ENCODE data around the gene NCF4. TPM values are rescaled to one million over a fixed set of nuclear protein-coding genes. Genes with fewer than 3 reads are reported as not detected.

Gene NCF4
- total RNA-seq, 5 donors from 2014 or later (not counting 1 experiment from before 2014, with no cell fraction given): 8.0 to 23.6 (median 15.9) TPM

GRCh38 chr22:36867695-36868094, 6.9 kb downstream of the NCF4 start:
- H3K4me1 Mint-ChIP-seq: peaks cover 0 to 3% (median under 1%) of the 10 kb centered on the region in 3 donors
- WGBS (ENCODE audit: insufficient coverage): 96% methylated on average over 5 of the region's 5 CpGs
- no peaks in the 10 kb centered on the region for H3K9me3 Mint-ChIP-seq
- no peak overlapping the region for H3K4me3 Mint-ChIP-seq
- H3K27ac Mint-ChIP-seq: no peak overlapping the region
- Histone ChIP-seq H3K27ac (ENCODE audit: low read length) (no peak overlapping the region), H3K36me3 (ENCODE audit: control insufficient read depth in 2 of 2, extremely low read depth in 1 of 2, insufficient read depth in 1 of 2, low read length in 1 of 2) (no peaks in the 10 kb centered on the region), H3K4me3 (ENCODE audit: control insufficient read depth in 1 of 2, extremely low read depth in 1 of 2, low read length in 1 of 2) (no peak overlapping the region), H3K9me3 (no peaks in the 10 kb centered on the region), H3K4me1 (ENCODE audit: control insufficient read depth in 1 of 2, extremely low read depth in 1 of 2, insufficient read depth in 2 of 2, low read length in 2 of 2) (no peaks in the 10 kb centered on the region), H3K27me3 (replicated peaks in 1 of 2; ENCODE audit: control insufficient read depth in 2 of 2, extremely low read depth in 1 of 2, insufficient read depth in 2 of 2, low read length in 1 of 2) (peaks cover 0 to 7% of the 10 kb centered on the region in 2 experiments)
- peaks cover 0 to 2% of the 10 kb centered on the region in 2 donors for H3K27me3 Mint-ChIP-seq
- ATAC-seq (replicated peaks in 1 of 4): no peak
- peaks cover 31% of the 10 kb centered on the region for H3K36me3 Mint-ChIP-seq
- ChIA-PET CTCF (interaction anchor here in 1 of 2 donors (0.6 kb wide), 1 partner anchor 93 kb away, joined by 10 read pairs; no protein-coding TSS in a partner anchor), POLR2A (no interaction called here)
- DNase-seq: no peak

- no peak overlapping the region for H3K27ac Mint-ChIP-seq
- ChIA-PET POLR2A (interaction anchor here in 1 of 2 donors (0.5 kb wide), 1 partner anchor 101 kb away, joined by 4 read pairs; no protein-coding TSS in a partner anchor), CTCF (interaction anchor here in 1 of 2 donors (0.6 to 0.8 kb wide), 2 partner anchors 12 to 92 kb away, joined by 3 to 10 read pairs; no protein-coding TSS in a partner anchor)
- H3K27me3 Mint-ChIP-seq: peaks cover 0 to 2% of the 10 kb centered on the region in 2 donors
- H3K4me3 Mint-ChIP-seq: no peak overlapping the region
- Histone ChIP-seq H3K36me3 (ENCODE audit: control insufficient read depth in 2 of 2, extremely low read depth in 1 of 2, insufficient read depth in 1 of 2, low read length in 1 of 2) (no peaks in the 10 kb centered on the region), H3K4me1 (ENCODE audit: control insufficient read depth in 1 of 2, extremely low read depth in 1 of 2, insufficient read depth in 2 of 2, low read length in 2 of 2) (peaks cover 0 to 5% of the 10 kb centered on the region in 2 experiments), H3K9me3 (no peaks in the 10 kb centered on the region), H3K27ac (ENCODE audit: low read length) (no peak overlapping the region), H3K27me3 (replicated peaks in 1 of 2; ENCODE audit: control insufficient read depth in 2 of 2, extremely low read depth in 1 of 2, insufficient read depth in 2 of 2, low read length in 1 of 2) (peaks cover 0 to 7% of the 10 kb centered on the region in 2 experiments), H3K4me3 (ENCODE audit: control insufficient read depth in 1 of 2, extremely low read depth in 1 of 2, low read length in 1 of 2) (no peak overlapping the region)
- ATAC-seq (replicated peaks in 1 of 4) (no peak), DNase-seq (no peak)
- 100% methylated on average over 1 of the region's 5 CpGs for WGBS (ENCODE audit: insufficient coverage)
- H3K36me3 Mint-ChIP-seq: peaks cover 31% of the 10 kb centered on the region
- H3K9me3 Mint-ChIP-seq: no peaks in the 10 kb centered on the region
- peaks cover 2 to 10% (median 8%) of the 10 kb centered on the region in 3 donors for H3K4me1 Mint-ChIP-seq
Measured at GRCh38 chr22:36868546-36869181, 7.9 kb downstream of the NCF4 start.

GRCh38 chr22:36870250-36870649, 9.4 kb downstream of the NCF4 start:
- no peak for ATAC-seq (replicated peaks in 1 of 4)

DNA sequence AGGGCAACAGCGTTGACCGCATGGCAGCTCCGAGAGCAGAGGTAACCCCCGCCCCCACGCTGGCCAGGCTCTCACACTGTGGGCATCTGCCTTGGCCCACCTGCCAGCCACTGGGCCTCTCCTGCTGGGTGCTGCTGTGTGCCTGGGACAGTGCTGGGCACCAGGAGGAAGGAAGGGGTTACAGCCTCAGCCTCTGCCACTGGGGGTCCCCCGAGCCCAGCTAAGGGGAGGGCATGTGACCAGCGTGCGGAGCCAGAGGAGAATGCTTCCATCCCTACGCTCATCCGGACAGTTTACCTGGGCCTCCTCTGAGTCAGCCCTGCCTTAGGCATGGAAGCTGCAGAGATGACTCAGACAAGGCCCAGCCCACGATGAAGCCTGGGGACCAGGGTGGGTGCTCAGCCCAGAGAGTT, 10.9 kb downstream of the NCF4 start:
- DNase-seq (no peak), ATAC-seq (replicated peaks in 1 of 4) (no peak)
- ChIA-PET CTCF (no interaction called here), POLR2A (no interaction called here)
- Histone ChIP-seq H3K27me3 (replicated peaks in 1 of 2; ENCODE audit: control insufficient read depth in 2 of 2, extremely low read depth in 1 of 2, insufficient read depth in 2 of 2, low read length in 1 of 2) (peaks cover 0 to 7% of the 10 kb centered on the region in 2 experiments), H3K9me3 (no peaks in the 10 kb centered on the region), H3K27ac (ENCODE audit: low read length) (no peak overlapping the region), H3K36me3 (ENCODE audit: control insufficient read depth in 2 of 2, extremely low read depth in 1 of 2, insufficient read depth in 1 of 2, low read length in 1 of 2) (no peaks in the 10 kb centered on the region), H3K4me1 (ENCODE audit: control insufficient read depth in 1 of 2, extremely low read depth in 1 of 2, insufficient read depth in 2 of 2, low read length in 2 of 2) (peaks cover 0 to 15% of the 10 kb centered on the region in 2 experiments), H3K4me3 (ENCODE audit: control insufficient read depth in 1 of 2, extremely low read depth in 1 of 2, low read length in 1 of 2) (no peak overlapping the region)
- Mint-ChIP-seq H3K36me3 (peaks cover 17% of the 10 kb centered on the region), H3K27me3 (no peaks in the 10 kb centered on the region), H3K27ac (no peak overlapping the region), H3K4me3 (no peak overlapping the region), H3K9me3 (no peaks in the 10 kb centered on the region), H3K4me1 (peaks cover 7 to 17% (median 14%) of the 10 kb centered on the region in 3 donors)
- 93% methylated on average over 9 of the region's 11 CpGs for WGBS (ENCODE audit: insufficient coverage)

More at GRCh38 chr22:36870250-36870649, 9.4 kb downstream of the NCF4 start:
- no peaks in the 10 kb centered on the region for H3K9me3 Mint-ChIP-seq
- CTCF ChIA-PET: interaction anchor here in 1 of 2 donors (0.6 to 1.2 kb wide), 2 partner anchors 12 to 14 kb away, joined by 3 read pairs; no protein-coding TSS in a partner anchor
- no peaks in the 10 kb centered on the region for H3K27me3 Mint-ChIP-seq
- no peaks in the 10 kb centered on the region for H3K9me3 ChIP-seq
- H3K4me1 ChIP-seq (ENCODE audit: control insufficient read depth in 1 of 2, extremely low read depth in 1 of 2, insufficient read depth in 2 of 2, low read length in 2 of 2): peaks cover 0 to 15% of the 10 kb centered on the region in 2 experiments
- H3K36me3 ChIP-seq (ENCODE audit: control insufficient read depth in 2 of 2, extremely low read depth in 1 of 2, insufficient read depth in 1 of 2, low read length in 1 of 2): no peaks in the 10 kb centered on the region
- DNase-seq: no peak
- H3K27ac ChIP-seq (ENCODE audit: low read length): no peak overlapping the region
- WGBS (ENCODE audit: insufficient coverage): 100% methylated on average over 1 of the region's 14 CpGs
- peaks cover 20% of the 10 kb centered on the region for H3K36me3 Mint-ChIP-seq
- POLR2A ChIA-PET: no interaction called here
- no peak overlapping the region for H3K4me3 Mint-ChIP-seq
- H3K27me3 ChIP-seq (replicated peaks in 1 of 2; ENCODE audit: control insufficient read depth in 2 of 2, extremely low read depth in 1 of 2, insufficient read depth in 2 of 2, low read length in 1 of 2): peaks cover 0 to 7% of the 10 kb centered on the region in 2 experiments
- peaks cover 7 to 17% (median 14%) of the 10 kb centered on the region in 3 donors for H3K4me1 Mint-ChIP-seq
- no peak overlapping the region for H3K4me3 ChIP-seq (ENCODE audit: control insufficient read depth in 1 of 2, extremely low read depth in 1 of 2, low read length in 1 of 2)
- H3K27ac Mint-ChIP-seq: no peak overlapping the region

- peaks cover 0 to 7% of the 10 kb centered on the region in 2 experiments for H3K27me3 ChIP-seq (replicated peaks in 1 of 2; ENCODE audit: control insufficient read depth in 2 of 2, extremely low read depth in 1 of 2, insufficient read depth in 2 of 2, low read length in 1 of 2)
- POLR2A ChIA-PET: no interaction called here
- no peaks in the 10 kb centered on the region for H3K9me3 ChIP-seq
- no peaks in the 10 kb centered on the region for H3K36me3 ChIP-seq (ENCODE audit: control insufficient read depth in 2 of 2, extremely low read depth in 1 of 2, insufficient read depth in 1 of 2, low read length in 1 of 2)
- DNase-seq (no peak), ATAC-seq (replicated peaks in 1 of 4) (no peak)
- H3K4me1 Mint-ChIP-seq: peaks cover 7 to 17% (median 14%) of the 10 kb centered on the region in 3 donors
- WGBS (ENCODE audit: insufficient coverage): 100% methylated on average over 1 of the region's 3 CpGs
- H3K27me3 Mint-ChIP-seq: no peaks in the 10 kb centered on the region
- CTCF ChIA-PET: no interaction called here
- H3K27ac ChIP-seq (ENCODE audit: low read length): no peak overlapping the region
- H3K9me3 Mint-ChIP-seq: no peaks in the 10 kb centered on the region
- H3K4me1 ChIP-seq (ENCODE audit: control insufficient read depth in 1 of 2, extremely low read depth in 1 of 2, insufficient read depth in 2 of 2, low read length in 2 of 2): peaks cover 0 to 15% of the 10 kb centered on the region in 2 experiments
- peaks cover 18% of the 10 kb centered on the region for H3K36me3 Mint-ChIP-seq
- H3K4me3 Mint-ChIP-seq: no peak overlapping the region
- H3K27ac Mint-ChIP-seq: peak overlapping the region in 1 of 2 donors; percentile 34
- no peak overlapping the region for H3K4me3 ChIP-seq (ENCODE audit: control insufficient read depth in 1 of 2, extremely low read depth in 1 of 2, low read length in 1 of 2)
Measured at GRCh38 chr22:36872084-36872483, 11.3 kb downstream of the NCF4 start.

- H3K36me3 Mint-ChIP-seq: peaks cover 19% of the 10 kb centered on the region
- no peak for DNase-seq
- Histone ChIP-seq H3K9me3 (no peaks in the 10 kb centered on the region), H3K4me1 (ENCODE audit: control insufficient read depth in 1 of 2, extremely low read depth in 1 of 2, insufficient read depth in 2 of 2, low read length in 2 of 2) (peaks cover 0 to 15% of the 10 kb centered on the region in 2 experiments), H3K27ac (ENCODE audit: low read length) (peak overlapping the region; percentile 46), H3K4me3 (ENCODE audit: control insufficient read depth in 1 of 2, extremely low read depth in 1 of 2, low read length in 1 of 2) (no peak overlapping the region), H3K36me3 (ENCODE audit: control insufficient read depth in 2 of 2, extremely low read depth in 1 of 2, insufficient read depth in 1 of 2, low read length in 1 of 2) (no peaks in the 10 kb centered on the region), H3K27me3 (replicated peaks in 1 of 2; ENCODE audit: control insufficient read depth in 2 of 2, extremely low read depth in 1 of 2, insufficient read depth in 2 of 2, low read length in 1 of 2) (peaks cover 0 to 7% of the 10 kb centered on the region in 2 experiments)
- no peak for ATAC-seq (replicated peaks in 1 of 4)
- no peaks in the 10 kb centered on the region for H3K9me3 Mint-ChIP-seq
- ChIA-PET CTCF (no interaction called here), POLR2A (no interaction called here)
- H3K27me3 Mint-ChIP-seq: no peaks in the 10 kb centered on the region
- peak overlapping the region; percentile 88 to 94 for H3K27ac Mint-ChIP-seq
- 91% methylated on average over 2 of the region's 2 CpGs for WGBS (ENCODE audit: insufficient coverage)
- H3K4me1 Mint-ChIP-seq: peaks cover 7 to 17% (median 14%) of the 10 kb centered on the region in 3 donors
- H3K4me3 Mint-ChIP-seq: no peak overlapping the region
Measured at GRCh38 chr22:36872866-36873498, 12.2 kb downstream of the NCF4 start.
